Measurements from ENCODE around the gene MAP3K12. TPM values are rescaled to one million over a fixed set of nuclear protein-coding genes. Genes with fewer than 3 reads are reported as not detected.

The MAP3K12 gene
- total and polyA plus RNA-seq, 7 donors, result 1.9 to 3.1 (median 2.4) TPM

- DNase-seq (no peak), ATAC-seq (no peak)
- Histone ChIP-seq H3K27me3 (ENCODE audit: insufficient read depth in 3 of 3, low read length in 2 of 3) (no peaks in the 10 kb centered on the region), H3K9me3 (no peaks in the 10 kb centered on the region), H3K27ac (peak overlapping the region; percentile 66), H3K4me1 (peaks cover 27% of the 10 kb centered on the region), H3K36me3 (ENCODE audit: insufficient read depth in 1 of 2, low read depth in 1 of 2) (peaks cover 0 to 39% of the 10 kb centered on the region in 2 donors), H3K4me3 (no peak overlapping the region)
- intact Hi-C loops (cut with DNase I), result no loop called here
- 66 to 79% (median 69%) methylated on average over 14 of the region's 14 CpGs for WGBS, 3 donors
- no peak for TF ChIP-seq CTCF (IDR thresholded peaks at IDR 0.05)
Measured at GRCh38 chr12:53504004-53504920, 5.0 kb upstream of the MAP3K12 start.

- Histone ChIP-seq H3K27ac (no peak overlapping the region), H3K4me3 (no peak overlapping the region), H3K36me3 (ENCODE audit: insufficient read depth in 1 of 2, low read depth in 1 of 2) (peaks cover 0 to 39% of the 10 kb centered on the region in 2 donors), H3K4me1 (peaks cover 20% of the 10 kb centered on the region), H3K27me3 (ENCODE audit: insufficient read depth in 3 of 3, low read length in 2 of 3) (no peaks in the 10 kb centered on the region), H3K9me3 (no peaks in the 10 kb centered on the region)
- no peak for ATAC-seq
- no peak for TF ChIP-seq CTCF (IDR thresholded peaks at IDR 0.05)
- DNase-seq, result no peak
- WGBS, 3 donors, result 78 to 82% (median 80%) methylated on average over 10 of the region's 10 CpGs
- intact Hi-C loops (cut with DNase I), result no loop called here
Measured at GRCh38 chr12:53502983-53503728, 3.9 kb upstream of the MAP3K12 start.

- peaks cover 0 to 36% of the 10 kb centered on the region in 2 donors for H3K36me3 ChIP-seq (ENCODE audit: insufficient read depth in 1 of 2, low read depth in 1 of 2)
- no peaks in the 10 kb centered on the region for H3K27me3 ChIP-seq (ENCODE audit: insufficient read depth in 3 of 3, low read length in 2 of 3)
- intact Hi-C loops (cut with DNase I), result no loop called here
- H3K4me1 ChIP-seq, result peaks cover 20% of the 10 kb centered on the region
- no peak for ATAC-seq
- H3K9me3 ChIP-seq, result no peaks in the 10 kb centered on the region
- no peak for TF ChIP-seq CTCF (IDR thresholded peaks at IDR 0.05)
- WGBS, 3 donors, result 65 to 70% (median 69%) methylated on average over 9 of the region's 9 CpGs
- peak overlapping the region; percentile 85 for H3K4me3 ChIP-seq
- H3K27ac ChIP-seq, result peak overlapping the region; percentile 96
- no peak for DNase-seq
Measured at GRCh38 chr12:53502331-53502730, 3.1 kb upstream of the MAP3K12 start.

GRCh38 chr12:53501615-53502181, 2.4 kb upstream of the MAP3K12 start:
- Histone ChIP-seq H3K4me3 (peak overlapping the region; percentile 85), H3K36me3 (ENCODE audit: insufficient read depth in 1 of 2, low read depth in 1 of 2) (peaks cover 0 to 30% of the 10 kb centered on the region in 2 donors), H3K27me3 (ENCODE audit: insufficient read depth in 3 of 3, low read length in 2 of 3) (no peaks in the 10 kb centered on the region), H3K27ac (peak overlapping the region; percentile 96), H3K4me1 (peaks cover 20% of the 10 kb centered on the region), H3K9me3 (no peaks in the 10 kb centered on the region)
- intact Hi-C loops (cut with DNase I), result loop anchor here in 1 of 2 donors (2.0 kb wide), 1 partner anchor 177 kb away; no protein-coding TSS in a partner anchor
- ATAC-seq, result no peak
- WGBS, 3 donors, result 55 to 60% (median 60%) methylated on average over 10 of the region's 10 CpGs
- DNase-seq, result no peak
- no peak for TF ChIP-seq CTCF (IDR thresholded peaks at IDR 0.05)
